OCI-LY7 (cell line): ENCODE measurements around the gene PHLDB1. TPM values are rescaled to one million over a fixed set of nuclear protein-coding genes. Genes with fewer than 3 reads are reported as not detected.

Experiments used
- BruUV-seq: library from RNA; stranded (reverse); fragments of 400-500 nt; replicated peaks from 2 replicates; lab custom pipeline; 2021; lab: Mats Ljungman, UMichigan
- CTCF ChIA-PET: fragments of 300-600 bp; sonication (Branson Sonifier 250); formaldehyde crosslinking; loops from one replicate; lab custom pipeline; 2022; ENCODE audit warnings: antibody characterized with exemption; ENCODE audit not compliant: unreplicated experiment; lab: Charles Lee
- POLR2A ChIA-PET: fragments of 300-600 bp; sonication (Branson Sonifier 250); formaldehyde crosslinking; loops from one replicate; lab custom pipeline; 2022; ENCODE audit warnings: antibody characterized with exemption; lab: Charles Lee
- DNase-seq: peaks from one replicate; pipeline ENCODE4 v3.0.0-alpha.2; 2015; ENCODE audit warnings: low spot score
- H2AFZ ChIP-seq: fragments of 200-600 bp; sonication (generic), shearing (Covaris generic); 2 replicates; pipeline ENCODE4 v1.6.1; 2014; ENCODE audit warnings: mild to moderate bottlenecking, antibody characterized with exemption, low read length, moderate library complexity
- H3K27ac ChIP-seq: fragments of 200-600 bp; sonication (generic); 2 replicates; pipeline ENCODE4 v1.5.1; 2014; ENCODE audit warnings: mixed run types, low read depth, mild to moderate bottlenecking, moderate library complexity, low read length, inconsistent platforms; ENCODE audit not compliant: poor library complexity, severe bottlenecking
- H3K36me3 ChIP-seq: fragments of 200-600 bp; sonication (generic); 2 replicates; pipeline ENCODE4 v1.6.1; 2014; ENCODE audit warnings: mild to moderate bottlenecking, antibody characterized with exemption, low read length, moderate library complexity, mixed read lengths; ENCODE audit not compliant: insufficient read depth
- H3K4me1 ChIP-seq: fragments of 200-600 bp; sonication (generic); 2 replicates; pipeline ENCODE4 v1.5.1; 2014; ENCODE audit warnings: mild to moderate bottlenecking, low read length; ENCODE audit not compliant: insufficient read depth, poor library complexity, severe bottlenecking
- H3K4me2 ChIP-seq: fragments of 200-600 bp; sonication (generic); 2 replicates; pipeline ENCODE4 v1.6.1; 2014; ENCODE audit warnings: mild to moderate bottlenecking, low read length
- H3K4me3 ChIP-seq: fragments of 200-600 bp; sonication (generic); 2 replicates; pipeline ENCODE4 v1.5.1; 2014; ENCODE audit warnings: mild to moderate bottlenecking, low read depth, low read length; ENCODE audit not compliant: poor library complexity, severe bottlenecking
- H3K79me2 ChIP-seq: fragments of 200-600 bp; sonication (generic); 2 replicates; pipeline ENCODE4 v1.6.1; 2016; ENCODE audit warnings: low read depth, mild to moderate bottlenecking, low read length, moderate library complexity, mixed read lengths; ENCODE audit not compliant: insufficient read depth
- H3K9me2 ChIP-seq: fragments of 200-600 bp; sonication (generic); 2 replicates; pipeline ENCODE4 v1.6.1; 2016; ENCODE audit warnings: mild to moderate bottlenecking, low read length, mixed read lengths; ENCODE audit not compliant: insufficient read depth
- H3K9me3 ChIP-seq: fragments of 200-600 bp; sonication (generic); 2 replicates; pipeline ENCODE4 v1.6.1; 2014; ENCODE audit warnings: mild to moderate bottlenecking, mixed run types, low read length, mixed read lengths
- H4K20me1 ChIP-seq: fragments of 200-600 bp; sonication (generic); 2 replicates; pipeline ENCODE4 v1.6.1; 2014; ENCODE audit warnings: mild to moderate bottlenecking, antibody characterized with exemption, low read length, moderate library complexity, mixed read lengths; ENCODE audit not compliant: insufficient read depth
- CTCF ChIP-seq: fragments of 200-600 bp; sonication (generic); conservative IDR thresholded peaks from 2 replicates; pipeline ENCODE4 v1.5.1; 2014; ENCODE audit warnings: mild to moderate bottlenecking, antibody characterized with exemption, low read length, moderate library complexity, mixed read lengths
- EZH2phosphoT487 ChIP-seq: fragments of 200-600 bp; sonication (generic); IDR thresholded peaks from 2 replicates; pipeline ENCODE4 v1.6.1; 2018; ENCODE audit warnings: low read depth, borderline replicate concordance, mild to moderate bottlenecking, mixed run types, antibody characterized with exemption, low read length, moderate library complexity, mixed read lengths
- intact Hi-C: fragments of 100-400 bp; cut with micrococcal nuclease; formaldehyde crosslinking; loops from one replicate; pipeline ENCODE4 v1.10.0; 2022; ENCODE audit not compliant: unreplicated experiment
- total RNA-seq, 2 experiments: library from RNA; depleted of rRNA in 1 of 2; stranded (reverse); fragments of >200 nt in 1 of 2; shearing (Covaris generic) in 1 of 2; gene quantifications; 2 replicates each; pipeline ENCODE4 v1.2.3, GENCODE V29; 2014 to 2022

The PHLDB1 gene
- total RNA-seq, 2 experiments from 2014 or later = 0.19 TPM; not detected in 1

- Histone ChIP-seq H3K36me3 (no peaks in the 10 kb centered on the region), H3K79me2 (no peaks in the 10 kb centered on the region), H3K4me2 (no peak overlapping the region), H3K9me2 (no peaks in the 10 kb centered on the region), H3K4me1 (peaks cover 12% of the 10 kb centered on the region), H3K9me3 (no peaks in the 10 kb centered on the region), H4K20me1 (no peaks in the 10 kb centered on the region), H3K27ac (no peak overlapping the region), H3K4me3 (no peak overlapping the region), H2AFZ (no peak overlapping the region)
- TF ChIP-seq CTCF (no peak), EZH2phosphoT487 (no peak)
- CTCF ChIA-PET = no interaction called here
- no TSS peak for BruUV-seq
- no peak for DNase-seq
- intact Hi-C loops = loop anchor here (2.0 to 5.0 kb wide), 3 partner anchors 80 to 215 kb away; partner anchors contain the start of gene DDX6
- POLR2A ChIA-PET = interaction anchor here (0.6 kb wide), 1 partner anchor 175 kb away, joined by 4 read pairs; no protein-coding TSS in a partner anchor
These were observed 84.8 kb downstream of the PHLDB1 start for GRCh38 chr11:118691926-118692830.

- TF ChIP-seq CTCF (no peak), EZH2phosphoT487 (no peak)
- no peak for DNase-seq
- no TSS peak for BruUV-seq
- no peak overlapping the region for H2AFZ ChIP-seq
- no peaks in the 10 kb centered on the region for H4K20me1 ChIP-seq
- no peaks in the 10 kb centered on the region for H3K9me3 ChIP-seq
- no peaks in the 10 kb centered on the region for H3K36me3 ChIP-seq
- H3K4me2 ChIP-seq = no peak overlapping the region
- POLR2A ChIA-PET = interaction anchor here (1.4 to 1.6 kb wide), 2 partner anchors 11 to 95 kb away, joined by 3 to 4 read pairs; no protein-coding TSS in a partner anchor
- no peaks in the 10 kb centered on the region for H3K9me2 ChIP-seq
- peaks cover 12% of the 10 kb centered on the region for H3K4me1 ChIP-seq
- no peak overlapping the region for H3K27ac ChIP-seq
- H3K4me3 ChIP-seq = no peak overlapping the region
- H3K79me2 ChIP-seq = no peaks in the 10 kb centered on the region
- CTCF ChIA-PET = interaction anchor here (1.5 kb wide), 1 partner anchor 95 kb away, joined by 4 read pairs; no protein-coding TSS in a partner anchor
- intact Hi-C loops = loop anchor here (5.0 kb wide), 1 partner anchor 78 kb away; no protein-coding TSS in a partner anchor
These were observed 86.8 kb downstream of the PHLDB1 start for GRCh38 chr11:118694185-118694584.
